A549 (cell line): ENCODE results near the gene GALNT16.

ENCODE experiments used
- ATOH8 ChIP-seq: fragments of 250-450 bp; sonication (Bioruptor Pico); IDR thresholded peaks from 2 replicates; pipeline ENCODE4 v1.5.0; 2020; ENCODE audit warnings: low read depth, mild to moderate bottlenecking, moderate library complexity
- EHMT2 ChIP-seq: fragments of 200-600 bp; sonication (generic); IDR thresholded peaks from 2 replicates; pipeline ENCODE4 v1.6.1; 2016; ENCODE audit warnings: antibody characterized with exemption, low read depth, mild to moderate bottlenecking, moderate library complexity
- FOSL2 ChIP-seq, 2 experiments: fragments of 450-650 bp in 1 of 2; fragments of >200 bp in 1 of 2; sonication (Bioruptor Twin) in 1 of 2; formaldehyde crosslinking; IDR thresholded peaks; 2 replicates each; pipeline versions ENCODE4 v1.5.0 to v1.6.1; 2016 to 2020; ENCODE audit warnings: mild to moderate bottlenecking in 1 of 2, moderate library complexity in 1 of 2
- MAFK ChIP-seq: fragments of 450-650 bp; IDR thresholded peaks from 2 replicates; pipeline ENCODE4 v1.6.1; 2014; ENCODE audit not compliant: partially characterized antibody
- POLR2A ChIP-seq: IDR thresholded peaks from 2 replicates; pipeline ENCODE4 v1.6.1; 2012; ENCODE audit warnings: mild to moderate bottlenecking, low read length
- RAD21 ChIP-seq, 2 experiments: fragments of >200 bp in 1 of 2; sonication (Bioruptor Twin) in 1 of 2; formaldehyde crosslinking in 1 of 2; IDR thresholded peaks in 1 of 2; conservative IDR thresholded peaks in 1 of 2; 2 replicates in 1 of 2; 3 replicates in 1 of 2; pipeline ENCODE4 v1.6.1; 2012 to 2018; ENCODE audit warnings: inconsistent platforms in 1 of 2
- TF ChIP-seq, protein P1 (sequence below): fragments of >200 bp; sonication (Bioruptor Twin); formaldehyde crosslinking; IDR thresholded peaks from 3 replicates; pipeline ENCODE4 v1.6.1; 2016
- TF ChIP-seq, protein P2 (sequence below): fragments of >200 bp; sonication (Bioruptor Twin); formaldehyde crosslinking; IDR thresholded peaks from 3 replicates; pipeline ENCODE4 v1.5.1; 2016

- TF ChIP-seq RAD21 (conservative IDR thresholded peaks at IDR 0.05 in 1 of 2, IDR thresholded peaks at IDR 0.05 in 1 of 2): no peak
- TF ChIP-seq, protein P1, sequence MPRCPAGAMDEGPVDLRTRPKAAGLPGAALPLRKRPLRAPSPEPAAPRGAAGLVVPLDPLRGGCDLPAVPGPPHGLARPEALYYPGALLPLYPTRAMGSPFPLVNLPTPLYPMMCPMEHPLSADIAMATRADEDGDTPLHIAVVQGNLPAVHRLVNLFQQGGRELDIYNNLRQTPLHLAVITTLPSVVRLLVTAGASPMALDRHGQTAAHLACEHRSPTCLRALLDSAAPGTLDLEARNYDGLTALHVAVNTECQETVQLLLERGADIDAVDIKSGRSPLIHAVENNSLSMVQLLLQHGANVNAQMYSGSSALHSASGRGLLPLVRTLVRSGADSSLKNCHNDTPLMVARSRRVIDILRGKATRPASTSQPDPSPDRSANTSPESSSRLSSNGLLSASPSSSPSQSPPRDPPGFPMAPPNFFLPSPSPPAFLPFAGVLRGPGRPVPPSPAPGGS: no peak
- no peak for TF ChIP-seq EHMT2
- no peak for TF ChIP-seq FOSL2 (IDR thresholded peaks at IDR 0.05)
- no peak for TF ChIP-seq FOSL2 (CRISPR knock-in tag; IDR thresholded peaks at IDR 0.05)
- TF ChIP-seq POLR2A: no peak
- TF ChIP-seq, protein P2, sequence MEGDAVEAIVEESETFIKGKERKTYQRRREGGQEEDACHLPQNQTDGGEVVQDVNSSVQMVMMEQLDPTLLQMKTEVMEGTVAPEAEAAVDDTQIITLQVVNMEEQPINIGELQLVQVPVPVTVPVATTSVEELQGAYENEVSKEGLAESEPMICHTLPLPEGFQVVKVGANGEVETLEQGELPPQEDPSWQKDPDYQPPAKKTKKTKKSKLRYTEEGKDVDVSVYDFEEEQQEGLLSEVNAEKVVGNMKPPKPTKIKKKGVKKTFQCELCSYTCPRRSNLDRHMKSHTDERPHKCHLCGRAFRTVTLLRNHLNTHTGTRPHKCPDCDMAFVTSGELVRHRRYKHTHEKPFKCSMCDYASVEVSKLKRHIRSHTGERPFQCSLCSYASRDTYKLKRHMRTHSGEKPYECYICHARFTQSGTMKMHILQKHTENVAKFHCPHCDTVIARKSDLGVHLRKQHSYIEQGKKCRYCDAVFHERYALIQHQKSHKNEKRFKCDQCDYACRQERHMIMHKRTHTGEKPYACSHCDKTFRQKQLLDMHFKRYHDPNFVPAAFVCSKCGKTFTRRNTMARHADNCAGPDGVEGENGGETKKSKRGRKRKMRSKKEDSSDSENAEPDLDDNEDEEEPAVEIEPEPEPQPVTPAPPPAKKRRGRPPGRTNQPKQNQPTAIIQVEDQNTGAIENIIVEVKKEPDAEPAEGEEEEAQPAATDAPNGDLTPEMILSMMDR: no peak
- TF ChIP-seq MAFK: no peak
- no peak for TF ChIP-seq ATOH8 (CRISPR knock-in tag)
Observed at GRCh38 chr14:69231486-69231885, 28.5 kb upstream of the GALNT16 start.
